Mesenchymal stem cell (in vitro differentiated cells and primary cell): ENCODE results near the gene PAX4.

Experiments used
- DNase-seq: peaks from one replicate; pipeline ENCODE4 v3.0.0-alpha.2; 2013
- H2AFZ ChIP-seq: one replicate; pipeline ENCODE4 v1.6.1; 2013; ENCODE audit warnings: low read depth, mild to moderate bottlenecking, control low read depth, inconsistent platforms, low read length, moderate library complexity
- H2AK5ac ChIP-seq: 2 replicates; pipeline ENCODE4 v1.6.1; 2013; ENCODE audit warnings: low read length, moderate library complexity, mild to moderate bottlenecking, inconsistent platforms; ENCODE audit not compliant: severe bottlenecking
- H2BK120ac ChIP-seq: one replicate; pipeline ENCODE4 v1.6.1; 2013; ENCODE audit warnings: low read depth, mild to moderate bottlenecking, inconsistent platforms, low read length, moderate library complexity
- H2BK12ac ChIP-seq, 2 experiments: one replicate each; pipeline ENCODE4 v1.6.1; 2013; ENCODE audit warnings: inconsistent platforms in 2 of 2, low read length in 2 of 2, mild to moderate bottlenecking in 2 of 2, moderate library complexity in 2 of 2, control low read depth in 1 of 2
- H2BK15ac ChIP-seq: one replicate; pipeline ENCODE4 v1.6.1; 2013; ENCODE audit warnings: mild to moderate bottlenecking, low read depth, inconsistent platforms; ENCODE audit not compliant: poor library complexity, severe bottlenecking
- H2BK5ac ChIP-seq: 2 replicates; pipeline ENCODE4 v1.6.1; 2013; ENCODE audit warnings: low read depth, mild to moderate bottlenecking, low read length, control low read depth, inconsistent platforms; ENCODE audit not compliant: poor library complexity, severe bottlenecking
- H3K14ac ChIP-seq, 2 experiments: one replicate each; pipeline ENCODE4 v1.6.1; 2013; ENCODE audit warnings: inconsistent platforms in 2 of 2, low read length in 2 of 2, control low read depth in 1 of 2, mild to moderate bottlenecking in 1 of 2, moderate library complexity in 1 of 2
- H3K18ac ChIP-seq, 2 experiments: one replicate each; pipeline ENCODE4 v1.6.1; 2013; ENCODE audit warnings: inconsistent platforms in 2 of 2, low read length in 2 of 2, control low read depth in 1 of 2, low read depth in 1 of 2, mild to moderate bottlenecking in 1 of 2
- H3K23ac ChIP-seq, 2 experiments: one replicate each; pipeline ENCODE4 v1.6.1; 2013; ENCODE audit warnings: inconsistent platforms in 2 of 2, low read length in 2 of 2, mild to moderate bottlenecking in 2 of 2, moderate library complexity in 2 of 2, control low read depth in 1 of 2
- H3K27ac ChIP-seq: 2 replicates; pipeline ENCODE4 v1.5.1; 2013; ENCODE audit warnings: mild to moderate bottlenecking, moderate library complexity, low read length, control low read depth, inconsistent platforms; ENCODE audit not compliant: poor library complexity, severe bottlenecking
- H3K27me3 ChIP-seq, 2 experiments: 2 replicates each; pipeline versions ENCODE4 v1.6.1 to v1.7.0; 2013; ENCODE audit warnings: low read length in 2 of 2, mild to moderate bottlenecking in 2 of 2, moderate library complexity in 2 of 2, control low read depth in 1 of 2, inconsistent platforms in 1 of 2; ENCODE audit not compliant: control insufficient read depth in 1 of 2, insufficient read depth in 1 of 2
- H3K36me3 ChIP-seq, 2 experiments: 2 replicates each; pipeline versions ENCODE4 v1.6.1 to v1.7.0; 2013; ENCODE audit warnings: low read length in 2 of 2, control low read depth in 1 of 2, inconsistent platforms in 1 of 2, low read depth in 1 of 2, mild to moderate bottlenecking in 1 of 2; ENCODE audit not compliant: insufficient read depth in 2 of 2, control insufficient read depth in 1 of 2
- H3K4ac ChIP-seq, 2 experiments: one replicate each; pipeline ENCODE4 v1.6.1; 2013; ENCODE audit warnings: inconsistent platforms in 2 of 2, low read length in 2 of 2, mild to moderate bottlenecking in 2 of 2, moderate library complexity in 2 of 2, control low read depth in 1 of 2, low read depth in 1 of 2
- H3K4me1 ChIP-seq: 2 replicates; pipeline ENCODE4 v1.6.1; 2013; ENCODE audit warnings: low read depth, low read length, control low read depth; ENCODE audit not compliant: control insufficient read depth, insufficient read depth
- H3K4me2 ChIP-seq: 2 replicates; pipeline ENCODE4 v1.6.1; 2013; ENCODE audit warnings: low read length, mild to moderate bottlenecking, inconsistent platforms; ENCODE audit not compliant: poor library complexity, severe bottlenecking
- H3K4me3 ChIP-seq, 2 experiments: 2 replicates each; pipeline versions ENCODE4 v1.5.1 to v1.7.0; 2013; ENCODE audit warnings: low read length in 2 of 2, mild to moderate bottlenecking in 2 of 2, control low read depth in 1 of 2, low read depth in 1 of 2; ENCODE audit not compliant: insufficient read depth in 1 of 2
- H3K79me1 ChIP-seq: replicated peaks from 2 replicates; pipeline ENCODE4 v1.6.1; 2013; ENCODE audit warnings: mild to moderate bottlenecking, control low read depth, low read length, inconsistent platforms; ENCODE audit not compliant: poor library complexity, severe bottlenecking
- H3K9ac ChIP-seq: 2 replicates; pipeline ENCODE4 v1.7.0; 2013; ENCODE audit warnings: mild to moderate bottlenecking, low read length, moderate library complexity
- H3K9me3 ChIP-seq: 2 replicates; pipeline ENCODE4 v1.7.0; 2013; ENCODE audit warnings: mild to moderate bottlenecking, low read length; ENCODE audit not compliant: control insufficient read depth
- H4K8ac ChIP-seq: one replicate; pipeline ENCODE4 v1.6.1; 2013; ENCODE audit warnings: inconsistent platforms, mild to moderate bottlenecking, low read length, moderate library complexity
- H4K91ac ChIP-seq: one replicate; pipeline ENCODE4 v1.6.1; 2013; ENCODE audit warnings: mild to moderate bottlenecking, low read length, inconsistent platforms
- WGBS: methylation state at CpG from one replicate; pipeline ENCODE4 v1.1.7; 2013; ENCODE audit warnings: mixed read lengths; 5-methylcytosine and 5-hydroxymethylcytosine counted together

PAX4 gene

DNA sequence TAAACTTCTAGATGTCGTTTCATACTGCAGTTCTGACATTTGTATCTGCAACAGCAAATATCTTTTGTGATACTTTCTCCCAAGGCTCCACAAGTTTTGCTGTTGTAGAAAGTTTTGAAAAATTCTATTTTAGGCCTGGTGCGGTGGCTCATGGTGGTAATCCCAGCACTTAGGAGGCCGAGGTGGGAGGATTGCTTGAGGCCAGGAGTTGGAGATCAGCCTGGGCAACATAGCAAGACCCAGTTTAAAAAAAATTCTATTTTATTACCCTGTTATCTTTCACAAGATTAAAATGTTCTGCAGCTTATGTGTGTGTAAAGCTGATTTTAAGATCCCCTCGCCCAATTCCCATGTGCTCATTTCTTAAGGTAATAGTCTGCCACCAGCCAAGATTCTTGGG is 35.5 kb upstream of the PAX4 start:
- H3K4me2 ChIP-seq = peak overlapping the region; percentile 42
- H2BK12ac ChIP-seq = no peak overlapping the region
- H3K27me3 ChIP-seq = no peaks in the 10 kb centered on the region
- H3K14ac ChIP-seq = no peak overlapping the region
- no peak overlapping the region for H3K23ac ChIP-seq
- no peak overlapping the region for H3K4ac ChIP-seq
- no peak overlapping the region for H2AFZ ChIP-seq
- DNase-seq = no peak
- H3K9me3 ChIP-seq = no peaks in the 10 kb centered on the region
- no peak overlapping the region for H2AK5ac ChIP-seq
- H4K8ac ChIP-seq = no peak overlapping the region
- H3K79me1 ChIP-seq = no peaks in the 10 kb centered on the region
- H2BK5ac ChIP-seq = no peak overlapping the region
- peaks cover 6% of the 10 kb centered on the region for H3K4me1 ChIP-seq
- H3K9ac ChIP-seq = peak overlapping the region; percentile 94
- H2BK15ac ChIP-seq = no peak overlapping the region
- H2BK120ac ChIP-seq = no peak overlapping the region
- peaks cover 3 to 6% of the 10 kb centered on the region in 2 experiments for H3K36me3 ChIP-seq
- H3K18ac ChIP-seq = no peak overlapping the region
- no peak overlapping the region for H4K91ac ChIP-seq
- WGBS = 100% methylated on average over 3 of the region's 4 CpGs
- H3K4me3 ChIP-seq = peak overlapping the region in 1 of 2 experiments; percentile 88
- no peak overlapping the region for H3K27ac ChIP-seq

DNA sequence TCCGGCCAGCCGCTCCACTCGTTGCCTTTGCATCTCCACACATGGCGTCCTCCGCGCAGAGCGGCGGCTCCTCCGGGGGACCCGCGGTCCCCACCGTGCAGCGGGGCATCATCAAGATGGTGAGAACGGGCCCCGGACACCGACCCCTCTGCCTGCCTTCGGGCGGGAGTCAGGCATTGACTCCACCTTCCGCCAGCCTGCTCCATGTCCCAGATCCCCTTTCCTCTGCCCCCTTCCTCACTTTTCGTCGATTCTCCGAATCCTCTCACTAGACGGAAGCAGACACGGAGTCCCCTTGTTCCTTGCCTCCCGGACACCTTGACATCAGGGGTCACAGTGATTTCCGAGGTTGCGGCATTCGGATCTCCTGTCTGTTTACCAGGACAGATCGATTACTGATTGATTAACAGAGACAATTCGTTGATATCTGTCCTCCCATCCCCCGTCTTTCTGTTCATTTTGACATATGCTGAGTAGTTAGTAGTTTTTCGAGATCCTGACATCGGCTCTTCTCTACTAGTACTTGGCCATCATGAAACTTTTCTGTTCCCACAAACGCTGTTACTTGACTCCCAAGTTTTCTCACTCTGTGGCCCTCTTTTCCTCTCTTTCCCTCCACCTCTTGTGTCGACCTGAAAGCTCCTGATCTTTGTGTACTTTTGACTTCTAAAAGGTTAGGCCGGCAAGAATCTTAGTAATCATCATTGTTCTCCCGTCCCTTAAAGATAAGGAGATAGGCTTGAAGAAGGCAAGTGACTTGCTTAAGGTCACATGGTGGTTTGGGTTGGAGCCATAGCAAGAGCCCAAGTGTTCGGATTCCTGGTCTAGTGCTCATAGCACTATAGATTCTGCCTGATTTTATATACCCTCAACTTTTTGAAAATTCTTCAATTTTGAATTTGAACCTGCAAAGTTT is 34.6 kb upstream of the PAX4 start:
- peak overlapping the region; percentile 93 for H2AFZ ChIP-seq
- H2BK12ac ChIP-seq = peak overlapping the region in 1 of 2 experiments; percentile 83
- H2BK120ac ChIP-seq = no peak overlapping the region
- peak overlapping the region; percentile 91 to 98 for H3K18ac ChIP-seq
- WGBS = 1% methylated on average over 35 of the region's 38 CpGs
- no peak overlapping the region for H2BK15ac ChIP-seq
- peak overlapping the region; percentile 76 for H3K4me2 ChIP-seq
- peak overlapping the region; percentile 79 for H3K27ac ChIP-seq
- H3K4ac ChIP-seq = peak overlapping the region; percentile 89
- H3K23ac ChIP-seq = peak overlapping the region; percentile 84 to 96
- no peak overlapping the region for H2BK5ac ChIP-seq
- H3K9ac ChIP-seq = peak overlapping the region; percentile 94
- H4K91ac ChIP-seq = peak overlapping the region; percentile 73
- H3K79me1 ChIP-seq = no peaks in the 10 kb centered on the region
- H3K36me3 ChIP-seq = peaks cover 3% of the 10 kb centered on the region in 2 experiments
- H3K9me3 ChIP-seq = no peaks in the 10 kb centered on the region
- peaks cover 6% of the 10 kb centered on the region for H3K4me1 ChIP-seq
- no peaks in the 10 kb centered on the region for H3K27me3 ChIP-seq
- peak; percentile 53 for DNase-seq
- peak overlapping the region; percentile 88 for H4K8ac ChIP-seq
- peak overlapping the region in 1 of 2 experiments; percentile 98 for H3K14ac ChIP-seq
- H3K4me3 ChIP-seq = peak overlapping the region; percentile 88 to 100
- no peak overlapping the region for H2AK5ac ChIP-seq

DNA sequence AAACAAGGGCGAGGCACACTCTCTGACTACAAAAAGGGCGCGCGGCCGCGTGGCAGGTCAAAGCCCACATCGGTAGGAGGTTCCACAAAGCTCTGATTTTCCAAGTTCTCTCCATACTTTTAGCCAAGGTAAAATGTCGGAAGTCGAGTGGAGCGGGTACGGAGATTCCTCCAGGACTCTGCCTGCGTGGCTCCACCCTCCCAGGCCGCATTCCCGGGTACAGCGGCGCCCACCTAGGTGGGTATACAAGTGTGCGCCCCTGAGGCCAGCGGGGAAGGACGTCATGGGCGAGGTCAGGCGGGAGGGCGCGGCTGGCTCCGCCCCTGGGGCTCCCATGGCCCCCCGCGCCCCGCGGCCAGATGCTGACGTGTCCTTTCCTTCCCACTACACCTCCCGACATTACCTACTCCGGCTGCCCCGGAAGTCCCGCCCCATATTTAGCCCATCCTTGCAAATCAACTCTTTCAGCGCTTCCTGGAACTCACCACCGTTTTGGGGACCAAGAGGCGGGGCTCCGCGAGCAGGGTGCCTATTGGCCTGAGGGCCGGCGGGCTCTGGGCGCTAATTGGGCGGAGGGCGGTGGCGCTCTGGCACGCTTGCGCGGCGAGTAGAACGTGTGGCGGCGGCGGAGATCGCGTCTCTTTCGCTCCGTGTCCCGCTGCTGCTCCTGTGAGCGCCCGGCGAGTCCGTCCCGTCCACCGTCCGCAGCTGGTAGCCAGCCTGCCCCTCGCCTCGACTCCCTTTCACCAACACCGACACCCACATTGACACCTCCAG is 33.8 kb upstream of the PAX4 start, which contains the start of gene SND1:
Gene SND1 (plus strand): TSS at position 639 of the 777 bp plus-strand sequence. CDS start 180 bp downstream, outside the sequence.
- no peaks in the 10 kb centered on the region for H3K79me1 ChIP-seq
- H3K18ac ChIP-seq = peak within 1 kb of the TSS; percentile 91 to 98
- H3K4me2 ChIP-seq = peak within 1 kb of the TSS; percentile 76
- peak within 1 kb of the TSS; percentile 89 to 97 for H3K4ac ChIP-seq
- peak within 1 kb of the TSS in 1 of 2 experiments; percentile 83 for H2BK12ac ChIP-seq
- H2AFZ ChIP-seq = peak within 1 kb of the TSS; percentile 93
- no peak within 1 kb of the TSS for H2BK5ac ChIP-seq
- H3K27me3 ChIP-seq = no peaks in the 10 kb centered on the region
- peak within 1 kb of the TSS; percentile 3 for H2BK120ac ChIP-seq
- peak within 1 kb of the TSS; percentile 91 for H4K91ac ChIP-seq
- H3K14ac ChIP-seq = peak within 1 kb of the TSS in 1 of 2 experiments; percentile 98
- DNase-seq = peak; percentile 99
- H2BK15ac ChIP-seq = peak within 1 kb of the TSS; percentile 4
- peaks cover 6% of the 10 kb centered on the region for H3K4me1 ChIP-seq
- H3K4me3 ChIP-seq = peak within 1 kb of the TSS; percentile 88 to 100
- H3K27ac ChIP-seq = peak within 1 kb of the TSS; percentile 79
- WGBS = under 1% methylated on average over 64 of the region's 67 CpGs
- peak within 1 kb of the TSS; percentile 90 for H4K8ac ChIP-seq
- no peaks in the 10 kb centered on the region for H3K9me3 ChIP-seq
- no peaks in the 10 kb centered on the region for H3K36me3 ChIP-seq
- H2AK5ac ChIP-seq = peak within 1 kb of the TSS; percentile 93
- H3K23ac ChIP-seq = peak within 1 kb of the TSS; percentile 84 to 96
- peak within 1 kb of the TSS; percentile 94 for H3K9ac ChIP-seq
